22Rv1 (cell line): ENCODE measurements around the gene OLFML2A.

ENCODE experiments used
- CTCF ChIP-seq: fragments of 450-650 bp; IDR thresholded peaks from 2 replicates; pipeline ENCODE4 v1.5.1; 2017; ENCODE audit warnings: mild to moderate bottlenecking
- ZFX ChIP-seq: fragments of 450-650 bp; IDR thresholded peaks from 2 replicates; pipeline ENCODE4 v1.6.1; 2017; ENCODE audit warnings: antibody characterized with exemption, borderline replicate concordance

DNA sequence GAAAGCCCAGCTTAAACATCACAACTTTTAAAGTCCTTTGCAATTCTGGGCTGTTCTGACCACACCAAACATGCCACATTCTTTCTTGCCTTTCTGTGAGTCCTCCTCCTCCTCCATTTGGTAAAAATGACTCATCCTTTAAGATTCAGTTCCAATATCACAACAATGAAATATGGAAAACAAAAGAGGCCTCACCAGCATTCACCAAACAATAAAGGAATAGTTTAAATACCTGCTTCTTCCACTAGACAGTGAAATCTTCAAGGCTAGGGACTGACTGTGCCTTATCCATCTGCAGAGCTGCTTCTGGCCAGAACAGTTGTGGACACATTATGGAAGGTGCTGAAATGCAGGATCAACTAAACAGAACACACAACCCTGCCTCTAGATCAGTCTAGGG, 41.8 kb upstream of the OLFML2A start:
- TF ChIP-seq CTCF = no peak
- no peak for TF ChIP-seq ZFX
